ENCODE results near the gene MLLT1.
"Not testable (repeated sequence)": the region's sequence is repeated elsewhere in the genome, so short reads cannot be mapped to it uniquely, and the experiment has no call there.

Gene MLLT1

GRCh38 chr19:6288737-6289136 lies 9.0 kb upstream of the MLLT1 start:
- DNase-seq (ENCODE audit: extremely low spot score) = no peak
- CTCF ChIA-PET = no interaction called here
- POLR2A ChIA-PET = no interaction called here
- TF ChIP-seq HDGF (IDR thresholded peaks at IDR 0.05; ENCODE audit: borderline replicate concordance) (no peak), ZNF384 (IDR thresholded peaks at IDR 0.05) (no peak), BHLHE40 (IDR thresholded peaks at IDR 0.05; ENCODE audit: borderline replicate concordance) (no peak), ARNT (IDR thresholded peaks at IDR 0.05) (no peak), TARDBP (IDR thresholded peaks at IDR 0.05) (no peak), NFRKB (IDR thresholded peaks at IDR 0.05) (no peak), SP1 (IDR thresholded peaks at IDR 0.05) (no peak), PKNOX1 (IDR thresholded peaks at IDR 0.05) (no peak), ELF4 (IDR thresholded peaks at IDR 0.05) (no peak), CTBP1 (IDR thresholded peaks at IDR 0.05; ENCODE audit: borderline replicate concordance) (no peak), FOXM1 (IDR thresholded peaks at IDR 0.05; ENCODE audit: borderline replicate concordance) (no peak), L3MBTL2 (conservative IDR thresholded peaks at IDR 0.05) (no peak), LEF1 (IDR thresholded peaks at IDR 0.05; ENCODE audit: borderline replicate concordance) (no peak), FOXK2 (IDR thresholded peaks at IDR 0.05) (no peak), FOXA1 (IDR thresholded peaks at IDR 0.05) (no peak), SUZ12 (IDR thresholded peaks at IDR 0.05) (no peak)

GRCh38 chr19:6287269-6287885 lies 7.6 kb upstream of the MLLT1 start:
- ChIA-PET POLR2A (no interaction called here), CTCF (no interaction called here)
- no peak for DNase-seq (ENCODE audit: extremely low spot score)
- TF ChIP-seq TARDBP (IDR thresholded peaks at IDR 0.05) = no peak
- TF ChIP-seq NFRKB (IDR thresholded peaks at IDR 0.05) = no peak
- no peak for TF ChIP-seq HDGF (IDR thresholded peaks at IDR 0.05; ENCODE audit: borderline replicate concordance)
- no peak for TF ChIP-seq BHLHE40 (IDR thresholded peaks at IDR 0.05; ENCODE audit: borderline replicate concordance)
- no peak for TF ChIP-seq ARNT (IDR thresholded peaks at IDR 0.05)
- TF ChIP-seq CTBP1 (IDR thresholded peaks at IDR 0.05; ENCODE audit: borderline replicate concordance) = no peak
- TF ChIP-seq LEF1 (IDR thresholded peaks at IDR 0.05; ENCODE audit: borderline replicate concordance) = no peak
- TF ChIP-seq SP1 (IDR thresholded peaks at IDR 0.05) = no peak
- no peak for TF ChIP-seq L3MBTL2 (conservative IDR thresholded peaks at IDR 0.05)
- TF ChIP-seq ZNF384 (IDR thresholded peaks at IDR 0.05) = no peak
- TF ChIP-seq FOXK2 (IDR thresholded peaks at IDR 0.05) = no peak

- no peak for TF ChIP-seq TARDBP (IDR thresholded peaks at IDR 0.05)
- no peak for TF ChIP-seq HDGF (IDR thresholded peaks at IDR 0.05; ENCODE audit: borderline replicate concordance)
- TF ChIP-seq BHLHE40 (IDR thresholded peaks at IDR 0.05; ENCODE audit: borderline replicate concordance) = no peak
- no peak for TF ChIP-seq FOXM1 (IDR thresholded peaks at IDR 0.05; ENCODE audit: borderline replicate concordance)
- no peak for TF ChIP-seq NFRKB (IDR thresholded peaks at IDR 0.05)
- no peak for TF ChIP-seq LEF1 (IDR thresholded peaks at IDR 0.05; ENCODE audit: borderline replicate concordance)
- TF ChIP-seq PKNOX1 (IDR thresholded peaks at IDR 0.05) = no peak
- no peak for TF ChIP-seq ARNT (IDR thresholded peaks at IDR 0.05)
- TF ChIP-seq SUZ12 (IDR thresholded peaks at IDR 0.05) = no peak
- TF ChIP-seq ZNF384 (IDR thresholded peaks at IDR 0.05) = no peak
- no peak for TF ChIP-seq L3MBTL2 (conservative IDR thresholded peaks at IDR 0.05)
- no peak for TF ChIP-seq CTBP1 (IDR thresholded peaks at IDR 0.05; ENCODE audit: borderline replicate concordance)
- TF ChIP-seq ELF4 (IDR thresholded peaks at IDR 0.05) = no peak
- TF ChIP-seq FOXK2 (IDR thresholded peaks at IDR 0.05) = no peak
- TF ChIP-seq SP1 (IDR thresholded peaks at IDR 0.05) = no peak
- TF ChIP-seq FOXA1 (IDR thresholded peaks at IDR 0.05) = no peak
- DNase-seq (ENCODE audit: extremely low spot score) = no peak
- POLR2A ChIA-PET = interaction anchor here (0.6 kb wide), 1 partner anchor 435 kb away, joined by 3 read pairs; the partner anchor contains the start of gene FUT3
- CTCF ChIA-PET = no interaction called here
Observed at GRCh38 chr19:6286676-6287075, 6.9 kb upstream of the MLLT1 start.

GRCh38 chr19:6282393-6282792 lies 2.6 kb upstream of the MLLT1 start:
- POLR2A ChIA-PET; CTCF ChIA-PET; DNase-seq (ENCODE audit: extremely low spot score): not testable (repeated sequence)

- TF ChIP-seq SUZ12 (IDR thresholded peaks at IDR 0.05) = no peak
- no peak for DNase-seq (ENCODE audit: extremely low spot score)
- ChIA-PET CTCF (no interaction called here), POLR2A (no interaction called here)
Observed at GRCh38 chr19:6279620-6279930, 200 bp downstream of the MLLT1 start.

GRCh38 chr19:6278740-6279619 lies 795 bp downstream of the MLLT1 start:
- CTCF ChIA-PET = no interaction called here
- TF ChIP-seq HDGF (IDR thresholded peaks at IDR 0.05; ENCODE audit: borderline replicate concordance) (0 out of 2 replicates have a peak, but pooled peaks have one; percentile 33), LEF1 (IDR thresholded peaks at IDR 0.05; ENCODE audit: borderline replicate concordance) (no peak)
- POLR2A ChIA-PET = no interaction called here
- no peak for DNase-seq (ENCODE audit: extremely low spot score)

GRCh38 chr19:6278051-6278450 lies 1.7 kb downstream of the MLLT1 start:
- CTCF ChIA-PET = no interaction called here
- no peak for DNase-seq (ENCODE audit: extremely low spot score)

More at GRCh38 chr19:6278051-6278450, 1.7 kb downstream of the MLLT1 start:
- no peak for TF ChIP-seq LEF1 (IDR thresholded peaks at IDR 0.05; ENCODE audit: borderline replicate concordance)
- TF ChIP-seq FOXK2 (IDR thresholded peaks at IDR 0.05) = no peak
- TF ChIP-seq FOXM1 (IDR thresholded peaks at IDR 0.05; ENCODE audit: borderline replicate concordance) = no peak
- TF ChIP-seq PKNOX1 (IDR thresholded peaks at IDR 0.05) = no peak
- TF ChIP-seq ARNT (IDR thresholded peaks at IDR 0.05) = no peak
- TF ChIP-seq TARDBP (IDR thresholded peaks at IDR 0.05) = no peak
- no peak for TF ChIP-seq SUZ12 (IDR thresholded peaks at IDR 0.05)
- no peak for TF ChIP-seq HDGF (IDR thresholded peaks at IDR 0.05; ENCODE audit: borderline replicate concordance)
- TF ChIP-seq SP1 (IDR thresholded peaks at IDR 0.05) = no peak
- no peak for TF ChIP-seq CTBP1 (IDR thresholded peaks at IDR 0.05; ENCODE audit: borderline replicate concordance)
- no peak for TF ChIP-seq ZNF384 (IDR thresholded peaks at IDR 0.05)
- TF ChIP-seq NFRKB (IDR thresholded peaks at IDR 0.05) = no peak
- no peak for TF ChIP-seq FOXA1 (IDR thresholded peaks at IDR 0.05)
- no peak for TF ChIP-seq ELF4 (IDR thresholded peaks at IDR 0.05)
- no peak for TF ChIP-seq BHLHE40 (IDR thresholded peaks at IDR 0.05; ENCODE audit: borderline replicate concordance)
- no peak for TF ChIP-seq L3MBTL2 (conservative IDR thresholded peaks at IDR 0.05)
- POLR2A ChIA-PET = no interaction called here
